Endothelial cell of umbilical vein (primary cell): ENCODE results near the gene IQCE. TPM values are rescaled to one million over a fixed set of nuclear protein-coding genes. Genes with fewer than 3 reads are reported as not detected.

Experiments used
- BruUV-seq: library from RNA; stranded (reverse); fragments of 400-500 nt; replicated peaks from 2 replicates; lab custom pipeline; 2021; lab: Mats Ljungman, UMichigan
- CTCF ChIA-PET: fragments of 300-600, 350-600 bp; sonication (Branson Sonifier 250); formaldehyde crosslinking; loops from one replicate; lab custom pipeline; 2021; ENCODE audit warnings: antibody characterized with exemption, inconsistent platforms; lab: Charles Lee
- POLR2A ChIA-PET: fragments of 300-600, 350-600 bp; sonication (Branson Sonifier 250); formaldehyde crosslinking; loops from one replicate; lab custom pipeline; 2021; ENCODE audit warnings: antibody characterized with exemption, inconsistent platforms; lab: Charles Lee
- DNase-seq: peaks from one replicate; pipeline ENCODE4 v3.0.0-alpha.2; 2011; ENCODE audit warnings: low read depth, low spot score
- FAIRE-seq: peaks from 2 replicates; lab custom pipeline; 2011; peaks lifted over from hg19 to GRCh38; lab: Jason Lieb, UNC
- H2AFZ ChIP-seq: 2 replicates; pipeline ENCODE4 v1.6.0; 2012; ENCODE audit warnings: low read depth, low read length, control low read depth, inconsistent platforms
- H3K27ac ChIP-seq: 2 replicates; pipeline ENCODE4 v1.5.1; 2011; ENCODE audit warnings: low read depth, mild to moderate bottlenecking, control low read depth, low read length, moderate library complexity; ENCODE audit not compliant: insufficient read depth
- H3K27me3 ChIP-seq, 2 experiments: 2 replicates each; pipeline versions ENCODE4 v1.6.0 to v1.6.1; 2011; ENCODE audit warnings: low read length in 2 of 2, mixed read lengths in 1 of 2; ENCODE audit not compliant: control insufficient read depth in 2 of 2, insufficient read depth in 2 of 2
- H3K36me3 ChIP-seq, 2 experiments: 2 replicates in 1 of 2; 3 replicates in 1 of 2; pipeline ENCODE4 v1.5.1; 2011; ENCODE audit warnings: low read length in 2 of 2, mild to moderate bottlenecking in 1 of 2, moderate library complexity in 1 of 2; ENCODE audit not compliant: control insufficient read depth in 2 of 2, insufficient read depth in 2 of 2; ENCODE audit errors: extremely low read depth in 1 of 2
- H3K4me1 ChIP-seq: 3 replicates; pipeline ENCODE4 v1.5.1; 2011; ENCODE audit warnings: mild to moderate bottlenecking, low read length; ENCODE audit not compliant: control insufficient read depth, insufficient read depth; ENCODE audit errors: extremely low read depth
- H3K4me2 ChIP-seq: 2 replicates; pipeline ENCODE4 v1.6.1; 2011; ENCODE audit warnings: low read length, control low read depth, mixed read lengths; ENCODE audit not compliant: insufficient read depth
- H3K4me3 ChIP-seq, 3 experiments: fragments of 200-600 bp in 1 of 3; sonication (generic), shearing (Covaris generic) in 1 of 3; replicated peaks in 1 of 3; 2 replicates each; pipeline ENCODE4 v1.5.1; 2011 to 2016; ENCODE audit warnings: control low read depth in 3 of 3, low read length in 3 of 3, mild to moderate bottlenecking in 2 of 3, inconsistent platforms in 1 of 3, low read depth in 1 of 3, moderate library complexity in 1 of 3; ENCODE audit not compliant: insufficient read depth in 1 of 3
- H3K79me2 ChIP-seq: 2 replicates; pipeline ENCODE4 v1.6.0; 2012; ENCODE audit warnings: low read length, inconsistent platforms; ENCODE audit not compliant: control insufficient read depth, insufficient read depth
- H3K9ac ChIP-seq: replicated peaks from 2 replicates; pipeline ENCODE3; 2011; ENCODE audit warnings: low read length, control low read depth; ENCODE audit not compliant: insufficient read depth; ENCODE audit errors: extremely low read depth
- H3K9me1 ChIP-seq: replicated peaks from 3 replicates; pipeline ENCODE4 v1.6.0; 2011; ENCODE audit warnings: mild to moderate bottlenecking, low read length; ENCODE audit not compliant: control insufficient read depth, insufficient read depth; ENCODE audit errors: extremely low read depth
- H3K9me3 ChIP-seq: replicated peaks from 2 replicates; pipeline ENCODE4 v1.5.1; 2012; ENCODE audit warnings: low read length, inconsistent platforms; ENCODE audit not compliant: control insufficient read depth, insufficient read depth
- H4K20me1 ChIP-seq: replicated peaks from 2 replicates; pipeline ENCODE3; 2011; ENCODE audit warnings: mild to moderate bottlenecking, low read length; ENCODE audit not compliant: control insufficient read depth, insufficient read depth; ENCODE audit errors: extremely low read depth
- EZH2 ChIP-seq: IDR thresholded peaks from 2 replicates; pipeline ENCODE4 v1.6.1; 2012; ENCODE audit warnings: borderline replicate concordance, low read depth, mild to moderate bottlenecking, moderate library complexity, low read length, inconsistent platforms; ENCODE audit not compliant: severe bottlenecking
- POLR2A ChIP-seq: IDR thresholded peaks from 2 replicates; pipeline ENCODE4 v1.6.1; 2012; ENCODE audit warnings: low read depth, mild to moderate bottlenecking, control low read depth, low read length
- dilution Hi-C: fragments of 300-500 bp; cut with MboI; formaldehyde crosslinking; loops from one replicate; pipeline ENCODE4 v1.15.0; 2019; ENCODE audit warnings: low sequenced_read_pairs; ENCODE audit not compliant: extremely low pct_ligation_motif_present
- intact Hi-C: fragments of 100-400 bp; cut with micrococcal nuclease; formaldehyde crosslinking; loops from one replicate; pipeline ENCODE4 v1.10.0; 2022
- polyA plus RNA-seq, 4 experiments: library from polyadenylated mRNA; depleted of rRNA in 3 of 4; stranded (reverse) in 3 of 4; unstranded in 1 of 4; fragments of >200 nt; gene quantifications; 2 replicates each; pipeline versions ENCODE4 v1.2.1 to v1.2.3, GENCODE V29; 2011 to 2012; ENCODE audit warnings: missing spikeins in 1 of 4
- total RNA-seq: library from RNA; stranded (reverse); gene quantifications from 2 replicates; pipeline ENCODE4 v1.2.3, GENCODE V29; 2021
- TF ChIP-seq, protein P1 (sequence below): IDR thresholded peaks from 2 replicates; pipeline ENCODE4 v1.6.1; 2011; ENCODE audit not compliant: insufficient read depth, insufficient read length
- TF ChIP-seq, protein P2 (sequence below), 2 donors: IDR thresholded peaks; 1 replicate in 1 of 2; 2 replicates in 1 of 2; pipeline ENCODE4 v1.5.1; 2011; ENCODE audit warnings: low read length in 2 of 2, mild to moderate bottlenecking in 2 of 2, moderate library complexity in 2 of 2, control low read depth in 1 of 2, inconsistent platforms in 1 of 2, low read depth in 1 of 2; ENCODE audit not compliant: insufficient read depth in 1 of 2; ENCODE audit errors: extremely low read depth in 1 of 2

Gene IQCE
- total and polyA plus RNA-seq, 2 donors (not counting 3 experiments of a cell fraction or from before 2014, with no cell fraction given), result 4.9 to 14.5 TPM

DNA sequence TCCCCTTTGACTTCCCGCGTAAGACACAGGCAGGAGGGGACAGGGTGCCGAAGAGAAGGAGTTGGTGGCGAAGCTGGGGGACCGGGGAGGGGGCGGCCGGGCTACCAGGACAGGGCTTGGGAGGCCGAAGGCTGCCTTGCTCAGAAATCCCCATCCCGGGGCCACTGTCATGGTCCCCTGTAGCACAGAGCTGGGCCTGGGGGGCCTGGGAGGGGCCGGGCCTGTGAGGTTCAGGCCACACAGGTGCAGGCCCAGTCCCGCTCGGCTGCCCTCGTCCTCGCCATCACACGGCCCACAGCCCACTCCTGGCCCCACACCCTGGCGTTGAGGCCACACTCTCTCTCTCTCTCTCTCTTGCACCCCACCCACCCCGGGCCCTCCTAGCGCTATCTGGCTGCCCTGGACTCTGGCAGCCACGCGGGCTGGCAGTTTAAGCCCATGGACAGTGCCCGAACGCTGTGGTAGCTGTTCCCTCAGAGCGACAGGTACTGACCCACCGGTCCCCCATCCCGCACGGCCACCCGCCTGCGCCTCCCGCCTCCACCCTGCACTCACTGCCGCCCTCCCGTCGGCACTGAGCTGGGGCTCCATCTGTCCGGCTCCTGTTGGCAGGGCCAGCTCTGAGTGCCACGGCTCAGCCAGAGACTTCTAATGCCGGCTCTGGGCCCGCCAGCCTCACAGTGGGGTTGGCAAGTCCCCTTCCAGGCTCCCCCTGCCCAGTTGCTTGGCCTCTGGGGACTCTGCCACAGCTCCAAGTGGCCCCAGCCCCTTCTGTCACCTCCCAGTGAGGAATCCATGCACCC lies 101.0 kb downstream of the IQCE start:
- Histone ChIP-seq H3K4me1 (peaks cover 14% of the 10 kb centered on the region), H3K79me2 (no peaks in the 10 kb centered on the region), H3K9ac (no peak overlapping the region), H3K4me3 (no peak overlapping the region), H3K27ac (no peak overlapping the region), H3K4me2 (no peak overlapping the region), H2AFZ (no peak overlapping the region), H3K9me3 (no peaks in the 10 kb centered on the region), H3K27me3 (no peaks in the 10 kb centered on the region), H3K36me3 (peaks cover 7 to 43% of the 10 kb centered on the region in 2 experiments), H3K9me1 (no peaks in the 10 kb centered on the region), H4K20me1 (no peaks in the 10 kb centered on the region)
- DNase-seq (no peak), FAIRE-seq (no peak)
- ChIA-PET POLR2A (no interaction called here), CTCF (interaction anchor here (0.8 to 1.4 kb wide), 6 partner anchors 8 to 51 kb away, joined by 3 to 6 read pairs (median 4); no protein-coding TSS in a partner anchor)
- BruUV-seq, result no TSS peak
- intact Hi-C loops (loop anchor here (5.0 kb wide), 3 partner anchors 52 to 182 kb away; partner anchors contain the start of genes BRAT1, GRIFIN and IQCE), dilution Hi-C loops (no loop called here)
- TF ChIP-seq, protein P1, sequence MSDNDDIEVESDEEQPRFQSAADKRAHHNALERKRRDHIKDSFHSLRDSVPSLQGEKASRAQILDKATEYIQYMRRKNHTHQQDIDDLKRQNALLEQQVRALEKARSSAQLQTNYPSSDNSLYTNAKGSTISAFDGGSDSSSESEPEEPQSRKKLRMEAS, result no peak
- TF ChIP-seq, protein P2, sequence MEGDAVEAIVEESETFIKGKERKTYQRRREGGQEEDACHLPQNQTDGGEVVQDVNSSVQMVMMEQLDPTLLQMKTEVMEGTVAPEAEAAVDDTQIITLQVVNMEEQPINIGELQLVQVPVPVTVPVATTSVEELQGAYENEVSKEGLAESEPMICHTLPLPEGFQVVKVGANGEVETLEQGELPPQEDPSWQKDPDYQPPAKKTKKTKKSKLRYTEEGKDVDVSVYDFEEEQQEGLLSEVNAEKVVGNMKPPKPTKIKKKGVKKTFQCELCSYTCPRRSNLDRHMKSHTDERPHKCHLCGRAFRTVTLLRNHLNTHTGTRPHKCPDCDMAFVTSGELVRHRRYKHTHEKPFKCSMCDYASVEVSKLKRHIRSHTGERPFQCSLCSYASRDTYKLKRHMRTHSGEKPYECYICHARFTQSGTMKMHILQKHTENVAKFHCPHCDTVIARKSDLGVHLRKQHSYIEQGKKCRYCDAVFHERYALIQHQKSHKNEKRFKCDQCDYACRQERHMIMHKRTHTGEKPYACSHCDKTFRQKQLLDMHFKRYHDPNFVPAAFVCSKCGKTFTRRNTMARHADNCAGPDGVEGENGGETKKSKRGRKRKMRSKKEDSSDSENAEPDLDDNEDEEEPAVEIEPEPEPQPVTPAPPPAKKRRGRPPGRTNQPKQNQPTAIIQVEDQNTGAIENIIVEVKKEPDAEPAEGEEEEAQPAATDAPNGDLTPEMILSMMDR (IDR thresholded peaks at IDR 0.05; ENCODE audit: extremely low read depth in 1 of 2, insufficient read depth in 1 of 2, low read depth in 1 of 2, low read length in 2 of 2), result no peak
- TF ChIP-seq EZH2, result no peak
- no peak for TF ChIP-seq POLR2A
